Astrocyte (in vitro differentiated cells and primary cell): Measurements from ENCODE around the gene NOS1AP.

Source experiments
- EZH2 ChIP-seq: IDR thresholded peaks from 2 replicates; pipeline ENCODE4 v1.6.1; 2012; ENCODE audit warnings: mild to moderate bottlenecking, low read length, inconsistent platforms; ENCODE audit not compliant: insufficient read depth
- TF ChIP-seq, protein P1 (sequence below): IDR thresholded peaks from 2 replicates; pipeline ENCODE4 v1.5.1; 2011; ENCODE audit warnings: low read depth, mild to moderate bottlenecking, inconsistent platforms, low read length, moderate library complexity; ENCODE audit not compliant: insufficient read depth

DNA sequence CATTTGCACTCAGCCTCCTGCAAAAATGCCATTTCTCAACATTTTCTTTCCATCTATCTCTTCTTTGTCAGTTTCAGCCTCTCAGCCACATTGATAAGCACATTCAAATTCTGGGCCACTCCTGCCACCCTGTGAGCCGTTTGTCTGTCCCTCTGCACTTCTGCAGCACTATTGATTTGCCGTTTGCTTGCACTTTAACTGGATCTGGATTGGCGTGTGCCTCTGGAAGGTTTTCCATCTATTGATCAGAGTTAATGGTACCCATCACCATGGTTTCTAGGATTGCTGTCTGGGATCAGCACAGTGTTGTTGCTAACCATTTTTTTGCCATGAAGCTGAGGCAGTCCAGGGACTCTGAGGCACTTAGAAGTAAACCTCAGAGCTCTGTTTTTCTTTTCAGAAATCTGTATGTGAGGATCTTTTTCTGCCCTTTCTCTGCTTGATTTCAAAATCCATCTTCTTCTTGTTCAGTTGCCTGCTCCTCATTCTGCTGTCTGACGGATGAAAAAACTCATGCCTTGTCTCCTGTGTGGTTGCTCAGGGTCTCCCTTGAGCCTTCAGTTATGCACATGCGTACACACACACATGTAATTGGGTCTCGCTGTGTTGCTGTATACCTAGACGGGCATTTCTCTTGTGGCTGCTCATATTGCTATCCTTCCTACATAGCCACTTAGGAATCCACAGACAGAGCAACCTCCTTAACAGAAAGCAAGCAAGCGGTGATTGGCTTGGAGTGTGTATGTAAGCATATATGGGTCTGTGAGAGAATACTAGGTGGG is 67.9 kb downstream of the NOS1AP start:
- TF ChIP-seq, protein P1, sequence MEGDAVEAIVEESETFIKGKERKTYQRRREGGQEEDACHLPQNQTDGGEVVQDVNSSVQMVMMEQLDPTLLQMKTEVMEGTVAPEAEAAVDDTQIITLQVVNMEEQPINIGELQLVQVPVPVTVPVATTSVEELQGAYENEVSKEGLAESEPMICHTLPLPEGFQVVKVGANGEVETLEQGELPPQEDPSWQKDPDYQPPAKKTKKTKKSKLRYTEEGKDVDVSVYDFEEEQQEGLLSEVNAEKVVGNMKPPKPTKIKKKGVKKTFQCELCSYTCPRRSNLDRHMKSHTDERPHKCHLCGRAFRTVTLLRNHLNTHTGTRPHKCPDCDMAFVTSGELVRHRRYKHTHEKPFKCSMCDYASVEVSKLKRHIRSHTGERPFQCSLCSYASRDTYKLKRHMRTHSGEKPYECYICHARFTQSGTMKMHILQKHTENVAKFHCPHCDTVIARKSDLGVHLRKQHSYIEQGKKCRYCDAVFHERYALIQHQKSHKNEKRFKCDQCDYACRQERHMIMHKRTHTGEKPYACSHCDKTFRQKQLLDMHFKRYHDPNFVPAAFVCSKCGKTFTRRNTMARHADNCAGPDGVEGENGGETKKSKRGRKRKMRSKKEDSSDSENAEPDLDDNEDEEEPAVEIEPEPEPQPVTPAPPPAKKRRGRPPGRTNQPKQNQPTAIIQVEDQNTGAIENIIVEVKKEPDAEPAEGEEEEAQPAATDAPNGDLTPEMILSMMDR = no peak
- no peak for TF ChIP-seq EZH2
